KOPT-K1 (cell line): ENCODE data around the gene ZNF555.
"Not testable (repeated sequence)": the region's sequence is repeated elsewhere in the genome, so short reads cannot be mapped to it uniquely, and the experiment has no call there.

ENCODE experiments used
- H3K27ac ChIP-seq: fragments of 200-600 bp; sonication (generic); 2 replicates; pipeline ENCODE4 v1.5.1; 2016; ENCODE audit warnings: antibody characterized with exemption, mild to moderate bottlenecking, low read depth, low read length; ENCODE audit not compliant: poor library complexity, severe bottlenecking
- H3K36me3 ChIP-seq: fragments of 200-600 bp; sonication (generic); 2 replicates; pipeline ENCODE4 v1.5.1; 2017; ENCODE audit warnings: antibody characterized with exemption, mild to moderate bottlenecking, low read length, moderate library complexity; ENCODE audit not compliant: insufficient read depth
- H3K9me3 ChIP-seq: fragments of 200-600 bp; sonication (generic); 2 replicates; pipeline ENCODE4 v1.5.1; 2017; ENCODE audit warnings: antibody characterized with exemption, low read length, mild to moderate bottlenecking; ENCODE audit not compliant: insufficient read depth, poor library complexity, severe bottlenecking

ZNF555 gene

GRCh38 chr19:2812414-2813234 is 28.7 kb upstream of the ZNF555 start:
- Histone ChIP-seq H3K36me3 (peaks cover 84% of the 10 kb centered on the region), H3K9me3 (no peaks in the 10 kb centered on the region), H3K27ac (no peak overlapping the region)

GRCh38 chr19:2813235-2814160 is 27.8 kb upstream of the ZNF555 start:
- no peaks in the 10 kb centered on the region for H3K9me3 ChIP-seq
- H3K36me3 ChIP-seq, result peaks cover 75% of the 10 kb centered on the region
- H3K27ac ChIP-seq, result no peak overlapping the region

GRCh38 chr19:2814426-2814825 is 26.8 kb upstream of the ZNF555 start:
- Histone ChIP-seq H3K27ac (no peak overlapping the region), H3K9me3 (no peaks in the 10 kb centered on the region), H3K36me3 (peaks cover 66% of the 10 kb centered on the region)

GRCh38 chr19:2815191-2815614 is 26.1 kb upstream of the ZNF555 start:
- Histone ChIP-seq H3K9me3 (no peaks in the 10 kb centered on the region), H3K27ac (no peak overlapping the region), H3K36me3 (peaks cover 58% of the 10 kb centered on the region)

GRCh38 chr19:2815923-2816322 is 25.4 kb upstream of the ZNF555 start:
- H3K36me3 ChIP-seq, result peaks cover 51% of the 10 kb centered on the region
- H3K9me3 ChIP-seq, result no peaks in the 10 kb centered on the region
- H3K27ac ChIP-seq, result no peak overlapping the region

GRCh38 chr19:2816641-2817040 is 24.6 kb upstream of the ZNF555 start:
- Histone ChIP-seq H3K9me3 (no peaks in the 10 kb centered on the region), H3K36me3 (peaks cover 44% of the 10 kb centered on the region), H3K27ac (no peak overlapping the region)

GRCh38 chr19:2817237-2817829 is 23.9 kb upstream of the ZNF555 start:
- not testable (repeated sequence) for H3K9me3 ChIP-seq, H3K27ac ChIP-seq
- peaks cover 37% of the 10 kb centered on the region for H3K36me3 ChIP-seq

GRCh38 chr19:2819540-2820111 is 21.6 kb upstream of the ZNF555 start, which contains the start of gene ZNF554:
ZNF554 (plus strand) TSS chr19:2819868; CDS start chr19:2820072, 204 bp downstream.
- Histone ChIP-seq H3K27ac (peak within 1 kb of the TSS; percentile 50), H3K9me3 (no peaks in the 10 kb centered on the region), H3K36me3 (peaks cover 14% of the 10 kb centered on the region)

- peaks cover 8% of the 10 kb centered on the region for H3K36me3 ChIP-seq
- no peaks in the 10 kb centered on the region for H3K9me3 ChIP-seq
- peak overlapping the region; percentile 50 for H3K27ac ChIP-seq
Measured at GRCh38 chr19:2820112-2820702, 21.1 kb upstream of the ZNF555 start.

GRCh38 chr19:2822846-2823245 is 18.4 kb upstream of the ZNF555 start:
- peaks cover 5% of the 10 kb centered on the region for H3K9me3 ChIP-seq
- H3K27ac ChIP-seq, result no peak overlapping the region
- peaks cover 2% of the 10 kb centered on the region; the same call in 1 of the 2 replicates for H3K36me3 ChIP-seq

- H3K36me3 ChIP-seq, result peaks cover 7% of the 10 kb centered on the region; the same call in 1 of the 2 replicates
- peaks cover 13% of the 10 kb centered on the region for H3K9me3 ChIP-seq
- H3K27ac ChIP-seq, result no peak overlapping the region
Measured at GRCh38 chr19:2823646-2824045, 17.6 kb upstream of the ZNF555 start.

GRCh38 chr19:2824129-2824528 is 17.1 kb upstream of the ZNF555 start:
- Histone ChIP-seq H3K27ac (no peak overlapping the region), H3K9me3 (peaks cover 13% of the 10 kb centered on the region), H3K36me3 (peaks cover 7% of the 10 kb centered on the region; the same call in 1 of the 2 replicates)

GRCh38 chr19:2827022-2827421 is 14.3 kb upstream of the ZNF555 start:
- Histone ChIP-seq H3K9me3 (peaks cover 31% of the 10 kb centered on the region), H3K27ac (no peak overlapping the region), H3K36me3 (peaks cover 7% of the 10 kb centered on the region; the same call in 1 of the 2 replicates)

- Histone ChIP-seq H3K9me3 (peaks cover 41% of the 10 kb centered on the region), H3K36me3 (peaks cover 13% of the 10 kb centered on the region; the same call in 1 of the 2 replicates), H3K27ac (no peak overlapping the region)
Measured at GRCh38 chr19:2827840-2828489, 13.3 kb upstream of the ZNF555 start.
